Activated CD4-positive, alpha-beta T cell treated with anti-CD3 and anti-CD28 coated beads, Interleukin-2, amount 10 ng/mL, durations not matched to agents 24 days and 14 days (primary cell): ENCODE results near the gene DMXL1. TPM values are rescaled to one million over a fixed set of nuclear protein-coding genes. Genes with fewer than 3 reads are reported as not detected.
"Not testable (repeated sequence)": the region's sequence is repeated elsewhere in the genome, so short reads cannot be mapped to it uniquely, and the experiment has no call there.

ENCODE experiments used
- DNase-seq: peaks from one replicate; pipeline ENCODE4 v3.0.0; 2022
- H3K27ac Mint-ChIP-seq: one replicate; pipeline ENCODE4 v1.8.0; 2022; ENCODE audit warnings: mild to moderate bottlenecking, mixed read lengths
- H3K27me3 Mint-ChIP-seq: one replicate; pipeline ENCODE4 v1.8.0; 2022; ENCODE audit warnings: mixed read lengths
- H3K36me3 Mint-ChIP-seq: one replicate; pipeline ENCODE4 v1.8.0; 2022; ENCODE audit warnings: low read depth, mild to moderate bottlenecking, mixed read lengths
- H3K4me1 Mint-ChIP-seq: one replicate; pipeline ENCODE4 v1.8.0; 2021; ENCODE audit warnings: mixed read lengths
- H3K4me3 Mint-ChIP-seq: one replicate; pipeline ENCODE4 v1.8.0; 2022; ENCODE audit warnings: mild to moderate bottlenecking, moderate library complexity, mixed read lengths
- H3K9me3 Mint-ChIP-seq: one replicate; pipeline ENCODE4 v1.8.0; 2021; ENCODE audit warnings: mixed read lengths
- intact Hi-C: fragments of 100-400 bp; cut with micrococcal nuclease; formaldehyde crosslinking; loops from one replicate; pipeline ENCODE4 v1.15.1; 2023
- total RNA-seq: library from RNA; stranded (reverse); gene quantifications from 2 replicates; pipeline ENCODE4 v1.2.3, GENCODE V29; 2022

The DMXL1 gene
- total RNA-seq, 1 donor from 2014 or later, result 25.6 TPM

DNA sequence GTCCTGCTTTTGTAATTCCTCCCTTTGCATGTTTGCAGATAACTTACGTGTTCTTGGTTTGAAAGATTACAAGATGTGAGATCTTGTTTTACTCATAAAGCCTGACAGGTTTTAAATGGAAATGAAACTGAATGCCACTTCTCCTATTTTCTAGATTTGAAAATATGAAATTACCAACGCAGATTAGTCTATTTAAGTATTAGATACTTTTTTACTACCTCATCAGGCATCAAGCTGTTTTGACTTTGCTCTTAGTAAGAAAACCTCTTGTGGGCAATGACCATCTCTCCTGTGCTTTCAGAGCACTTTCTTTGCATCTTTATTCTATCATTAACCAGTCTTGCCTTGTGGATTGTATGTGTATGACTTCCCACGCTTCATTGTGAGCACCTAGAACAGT, 3.5 kb downstream of the DMXL1 start:
- Mint-ChIP-seq H3K36me3 (peaks cover 7% of the 10 kb centered on the region), H3K4me1 (peaks cover 45% of the 10 kb centered on the region)
- intact Hi-C loops, result loop anchor here (1.0 to 5.0 kb wide), 2 partner anchors 264 to 283 kb away; partner anchors contain the start of gene TNFAIP8

DNA sequence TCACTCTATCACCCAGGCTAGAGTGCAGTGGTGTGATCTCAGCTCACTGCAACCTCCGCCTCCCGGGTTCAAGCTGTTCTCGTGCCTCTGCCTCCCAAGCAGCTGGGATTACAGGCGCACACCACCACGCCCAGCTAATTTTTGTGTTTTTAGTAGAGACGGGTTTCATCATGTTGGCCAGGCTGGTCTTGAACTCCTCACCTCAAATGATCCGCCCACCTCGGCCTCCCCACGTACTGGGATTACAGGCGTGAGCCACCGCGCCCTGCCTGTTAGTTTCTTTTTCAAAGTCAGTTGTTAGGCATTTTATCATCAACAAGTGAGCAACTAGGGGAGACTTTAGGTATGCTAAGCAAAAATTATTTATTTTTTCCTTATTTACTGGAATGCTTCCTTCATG, 4.4 kb downstream of the DMXL1 start:
- H3K27me3 Mint-ChIP-seq, H3K9me3 Mint-ChIP-seq, intact Hi-C loops, H3K4me3 Mint-ChIP-seq, H3K36me3 Mint-ChIP-seq: not testable (repeated sequence)
- peak overlapping the region; percentile 12 for H3K27ac Mint-ChIP-seq
- DNase-seq, result peak; percentile 63
- peaks cover 51% of the 10 kb centered on the region for H3K4me1 Mint-ChIP-seq

More for the DNA sequence above, 3.5 kb downstream of the DMXL1 start:
- Mint-ChIP-seq H3K27ac (peak overlapping the region; percentile 48), H3K27me3 (no peaks in the 10 kb centered on the region), H3K4me3 (peak overlapping the region; percentile 59), H3K9me3 (no peaks in the 10 kb centered on the region)
- DNase-seq, result no peak

DNA sequence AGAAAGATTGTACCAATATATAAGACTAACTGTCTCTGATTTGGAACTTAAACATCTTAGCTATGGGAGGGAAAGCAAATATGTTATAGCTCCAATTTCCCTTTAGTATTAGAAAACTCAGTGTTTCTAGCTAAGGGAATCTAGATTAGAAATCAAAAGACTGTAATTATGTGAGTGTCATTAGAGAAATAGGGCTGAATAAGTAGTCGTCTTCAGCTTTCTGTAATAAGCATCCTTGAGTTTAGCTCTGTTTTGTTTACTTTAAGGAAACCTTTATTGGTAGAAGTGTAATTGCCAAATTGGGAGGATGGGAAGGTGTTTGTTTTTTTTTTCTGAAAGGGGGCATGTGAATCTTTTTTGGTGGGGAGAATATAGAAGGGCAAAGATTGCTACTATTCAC, 5.2 kb downstream of the DMXL1 start:
- no peak overlapping the region for H3K4me3 Mint-ChIP-seq

DNA sequence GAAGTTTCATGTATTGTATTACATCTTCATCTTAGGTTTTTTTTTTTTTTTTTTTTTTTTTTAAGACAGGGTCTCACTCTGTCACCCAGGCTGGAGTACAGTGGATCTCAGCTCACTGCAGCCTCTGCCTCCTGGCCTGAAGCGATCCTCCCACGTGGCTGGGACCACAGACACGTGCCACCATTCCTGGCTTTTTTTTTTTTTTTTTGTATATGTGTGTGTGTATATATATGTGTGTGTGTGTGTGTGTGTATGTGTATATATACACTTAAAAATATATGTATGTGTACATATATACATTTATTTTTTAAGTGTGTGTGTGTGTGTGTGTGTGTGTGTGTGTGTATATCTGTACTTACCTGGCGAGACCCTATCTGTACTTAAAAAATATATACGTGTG, 6.6 kb downstream of the DMXL1 start:
- Mint-ChIP-seq H3K36me3 (peaks cover 7% of the 10 kb centered on the region), H3K4me3 (no peak overlapping the region), H3K4me1 (peaks cover 51% of the 10 kb centered on the region), H3K27ac (no peak overlapping the region), H3K27me3 (no peaks in the 10 kb centered on the region), H3K9me3 (no peaks in the 10 kb centered on the region)
- DNase-seq, result no peak
- intact Hi-C loops, result no loop called here

More for the DNA sequence above, 5.2 kb downstream of the DMXL1 start:
- no peaks in the 10 kb centered on the region for H3K9me3 Mint-ChIP-seq
- peaks cover 7% of the 10 kb centered on the region for H3K36me3 Mint-ChIP-seq
- DNase-seq, result no peak
- no peak overlapping the region for H3K27ac Mint-ChIP-seq
- no peaks in the 10 kb centered on the region for H3K27me3 Mint-ChIP-seq
- H3K4me1 Mint-ChIP-seq, result peaks cover 54% of the 10 kb centered on the region
- intact Hi-C loops, result no loop called here

DNA sequence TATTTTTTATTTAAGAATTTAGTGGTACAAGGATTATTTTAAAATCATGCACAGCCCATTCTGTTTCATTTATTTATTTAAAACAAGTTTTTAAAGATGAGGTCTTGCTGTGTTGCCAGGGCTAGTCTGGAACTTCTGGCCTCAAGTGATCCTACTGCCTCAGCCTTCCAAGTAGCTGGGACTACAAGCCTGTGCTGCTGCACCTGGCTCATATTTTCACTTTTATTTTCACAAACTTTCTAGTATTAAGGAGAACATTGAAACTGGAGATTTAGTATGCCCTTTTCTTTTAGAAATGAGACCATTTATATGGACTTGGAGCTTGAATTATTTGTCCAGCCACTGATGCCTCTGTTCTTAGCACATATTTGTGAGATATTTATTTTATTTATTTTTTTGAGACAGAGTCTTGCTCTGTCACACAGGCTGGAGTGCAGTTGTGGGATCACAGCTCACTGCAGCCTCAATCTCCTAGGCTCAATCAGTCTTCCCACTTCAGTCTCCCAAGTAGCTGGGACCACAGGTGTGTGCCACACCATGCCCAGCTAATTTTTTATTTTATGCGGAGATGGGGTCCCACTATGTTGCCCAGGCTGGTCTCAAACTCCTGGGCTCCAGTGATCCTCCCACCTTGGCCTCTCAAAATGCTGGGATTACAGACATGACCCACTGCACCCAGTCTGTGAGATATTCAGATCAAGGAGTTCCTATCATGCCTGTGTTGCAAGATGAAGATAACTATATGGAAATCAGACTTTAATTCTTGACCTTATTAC, 7.4 kb downstream of the DMXL1 start:
- intact Hi-C loops, result loop anchor here (2.0 kb wide), 3 partner anchors 89 to 265 kb away; partner anchors contain the start of gene DTWD2

DNA sequence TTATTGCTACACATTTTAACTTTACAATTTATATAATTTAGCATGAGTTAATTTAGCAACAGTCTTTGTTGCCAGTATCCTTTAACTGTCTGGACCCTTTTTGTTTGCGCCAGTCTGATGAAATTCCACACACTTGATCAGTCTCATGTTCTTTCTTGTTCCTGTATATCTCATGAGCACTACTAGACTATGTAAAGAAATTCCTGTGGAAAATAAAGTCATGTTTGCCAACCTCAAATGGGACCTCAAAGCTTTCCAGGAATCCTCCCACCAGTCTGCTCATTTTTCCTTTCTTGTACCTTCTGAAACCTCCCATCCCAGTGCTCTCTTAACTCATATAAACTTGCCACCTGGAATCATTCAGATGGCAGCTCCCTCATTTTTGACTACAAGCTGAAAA, 8.0 kb downstream of the DMXL1 start:
- Mint-ChIP-seq H3K27me3 (no peaks in the 10 kb centered on the region), H3K4me3 (peak overlapping the region; percentile 65), H3K9me3 (no peaks in the 10 kb centered on the region), H3K36me3 (peaks cover 10% of the 10 kb centered on the region), H3K27ac (peak overlapping the region; percentile 86), H3K4me1 (peaks cover 39% of the 10 kb centered on the region)
- intact Hi-C loops, result loop anchor here (1.0 to 2.0 kb wide), 9 partner anchors 9 to 332 kb away; partner anchors contain the start of gene DTWD2
- no peak for DNase-seq

More for the DNA sequence above, 7.4 kb downstream of the DMXL1 start:
- peak; percentile 55 for DNase-seq
- Mint-ChIP-seq H3K27me3 (no peaks in the 10 kb centered on the region), H3K36me3 (peaks cover 9% of the 10 kb centered on the region), H3K9me3 (no peaks in the 10 kb centered on the region), H3K4me3 (no peak overlapping the region), H3K27ac (peak overlapping the region; percentile 32), H3K4me1 (peaks cover 43% of the 10 kb centered on the region)

DNA sequence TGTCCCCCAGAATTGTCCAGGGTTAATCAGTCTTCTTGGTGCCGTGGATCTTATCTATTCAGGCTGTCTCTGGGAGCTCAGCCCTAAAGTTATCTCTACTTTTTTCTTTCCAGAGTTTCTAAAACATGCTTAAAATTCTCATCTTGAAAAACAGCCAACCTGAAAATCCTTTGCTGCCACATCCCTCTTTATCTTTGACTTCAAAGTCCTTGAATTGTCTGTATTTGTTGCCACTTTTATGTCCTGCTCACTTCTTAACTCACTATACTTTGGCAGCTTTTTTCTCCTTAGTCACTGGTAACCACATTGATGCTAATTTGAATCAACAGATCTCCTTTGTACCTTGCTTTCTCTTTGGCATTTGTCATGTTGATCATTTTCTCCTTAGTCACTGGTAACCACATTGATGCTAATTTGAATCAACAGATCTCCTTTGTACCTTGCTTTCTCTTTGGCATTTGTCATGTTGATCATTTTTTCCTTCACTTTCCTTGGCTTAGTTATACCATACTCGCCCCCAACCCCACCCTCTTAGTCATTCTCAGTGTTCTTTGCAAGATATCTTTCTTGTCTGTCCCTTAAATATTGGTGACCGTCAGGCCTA, 8.5 kb downstream of the DMXL1 start:
- Mint-ChIP-seq H3K27ac (peak overlapping the region; percentile 86), H3K4me1 (peaks cover 33% of the 10 kb centered on the region), H3K27me3 (no peaks in the 10 kb centered on the region), H3K36me3 (peaks cover 8% of the 10 kb centered on the region), H3K9me3 (no peaks in the 10 kb centered on the region), H3K4me3 (peak overlapping the region; percentile 65)
- DNase-seq, result peak; percentile 77
- intact Hi-C loops, result loop anchor here (1.0 to 2.0 kb wide), 9 partner anchors 9 to 332 kb away; partner anchors contain the start of gene DTWD2

DNA sequence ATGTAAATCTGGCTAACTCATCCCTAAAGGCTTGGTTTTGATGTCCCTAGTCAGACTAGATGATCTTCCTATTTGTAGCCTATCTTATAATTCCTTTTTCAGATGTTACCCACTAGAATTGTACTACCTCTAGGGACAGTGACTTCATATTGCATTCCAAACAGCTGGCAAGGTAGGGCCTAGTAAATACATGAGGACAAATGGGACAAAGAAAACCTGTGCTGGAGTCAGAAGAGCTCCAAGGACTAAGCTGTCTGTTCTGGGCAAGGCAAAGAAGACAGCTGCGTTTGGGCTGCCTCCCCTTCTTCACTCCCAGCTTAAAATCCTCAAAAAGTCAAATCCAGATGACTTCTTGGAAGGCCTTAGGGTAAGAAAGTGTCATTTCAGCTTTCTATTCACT, 10.0 kb downstream of the DMXL1 start:
- Mint-ChIP-seq H3K9me3 (peaks cover 6% of the 10 kb centered on the region), H3K4me1 (peaks cover 29% of the 10 kb centered on the region), H3K4me3 (no peak overlapping the region), H3K27ac (no peak overlapping the region), H3K27me3 (no peaks in the 10 kb centered on the region), H3K36me3 (peaks cover 17% of the 10 kb centered on the region)
- intact Hi-C loops, result loop anchor here (10.0 kb wide), 1 partner anchor 64 kb away; no protein-coding TSS in a partner anchor
- no peak for DNase-seq

DNA sequence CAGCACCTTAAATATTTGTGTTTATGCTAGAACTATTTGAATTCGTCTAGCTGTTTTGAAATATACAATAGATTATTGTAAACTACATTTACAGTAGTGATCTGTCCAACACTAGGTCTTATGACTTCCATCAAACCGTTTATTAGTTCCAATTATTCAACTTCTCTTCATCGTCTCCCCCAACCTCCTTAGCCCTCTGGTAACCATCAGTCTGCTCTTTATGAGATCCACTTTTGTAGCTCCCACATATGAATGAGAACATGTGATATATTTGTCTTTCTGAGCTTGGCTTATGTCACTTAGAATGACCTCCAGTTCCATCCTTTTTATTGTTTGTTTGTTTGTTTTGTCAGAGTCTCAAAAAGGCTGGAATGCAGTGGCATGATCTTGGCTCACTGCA, 11.8 kb downstream of the DMXL1 start:
- peaks cover 25% of the 10 kb centered on the region for H3K4me1 Mint-ChIP-seq
- no peak overlapping the region for H3K4me3 Mint-ChIP-seq
- H3K27ac Mint-ChIP-seq, result no peak overlapping the region
- DNase-seq, result no peak
- peaks cover 13% of the 10 kb centered on the region for H3K9me3 Mint-ChIP-seq
- H3K36me3 Mint-ChIP-seq, result peaks cover 27% of the 10 kb centered on the region
- no peaks in the 10 kb centered on the region for H3K27me3 Mint-ChIP-seq
- intact Hi-C loops, result loop anchor here (10.0 kb wide), 1 partner anchor 62 kb away; no protein-coding TSS in a partner anchor

DNA sequence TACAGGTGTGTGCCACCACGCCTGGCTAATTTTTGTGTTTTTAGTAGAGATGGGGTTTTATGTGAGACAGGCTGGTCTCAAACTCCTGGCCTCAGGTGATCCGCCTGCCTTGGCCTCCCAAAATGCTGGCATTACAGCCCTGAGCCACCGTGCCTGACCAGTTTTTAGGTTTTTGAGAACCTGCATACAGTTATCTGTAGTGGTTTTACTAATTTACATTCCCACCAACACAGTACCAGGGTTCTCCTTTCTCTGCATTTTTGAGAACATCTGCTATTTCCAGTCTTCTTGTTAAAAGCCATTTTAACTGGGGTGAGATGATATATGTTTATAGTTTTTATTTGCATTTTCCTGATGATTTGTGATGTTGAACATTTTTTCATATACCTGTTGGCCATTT, 12.8 kb downstream of the DMXL1 start:
- Mint-ChIP-seq H3K27me3 (no peaks in the 10 kb centered on the region), H3K36me3 (peaks cover 27% of the 10 kb centered on the region), H3K27ac (no peak overlapping the region), H3K9me3 (peaks cover 13% of the 10 kb centered on the region), H3K4me3 (no peak overlapping the region), H3K4me1 (peaks cover 23% of the 10 kb centered on the region)
- intact Hi-C loops, result loop anchor here (10.0 kb wide), 1 partner anchor 61 kb away; no protein-coding TSS in a partner anchor
- DNase-seq, result no peak

DNA sequence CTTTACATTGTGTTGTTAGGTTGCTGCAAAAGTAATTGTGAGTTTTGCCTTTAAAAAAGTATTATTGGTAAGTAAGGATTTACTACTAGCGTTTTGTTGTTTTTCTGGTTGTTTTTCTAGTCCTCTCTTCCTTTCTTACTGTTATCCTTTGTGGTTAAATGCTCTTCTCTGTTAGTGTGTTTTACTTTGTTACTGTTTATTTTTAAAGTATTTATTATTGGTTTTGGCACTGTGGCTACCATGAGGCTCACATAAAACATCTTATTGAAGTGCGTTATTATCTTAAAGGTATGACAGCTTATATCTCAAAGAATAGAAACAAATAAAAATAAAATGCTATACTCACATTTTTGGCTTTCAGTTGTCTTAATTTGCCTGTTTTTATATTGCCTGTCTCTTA, 17.6 kb downstream of the DMXL1 start:
- Mint-ChIP-seq H3K36me3 (peaks cover 36% of the 10 kb centered on the region), H3K27ac (no peak overlapping the region), H3K9me3 (peaks cover 17% of the 10 kb centered on the region), H3K4me3 (no peak overlapping the region), H3K4me1 (peaks cover 8% of the 10 kb centered on the region), H3K27me3 (no peaks in the 10 kb centered on the region)
- no peak for DNase-seq
- intact Hi-C loops, result loop anchor here (10.0 kb wide), 1 partner anchor 56 kb away; no protein-coding TSS in a partner anchor

DNA sequence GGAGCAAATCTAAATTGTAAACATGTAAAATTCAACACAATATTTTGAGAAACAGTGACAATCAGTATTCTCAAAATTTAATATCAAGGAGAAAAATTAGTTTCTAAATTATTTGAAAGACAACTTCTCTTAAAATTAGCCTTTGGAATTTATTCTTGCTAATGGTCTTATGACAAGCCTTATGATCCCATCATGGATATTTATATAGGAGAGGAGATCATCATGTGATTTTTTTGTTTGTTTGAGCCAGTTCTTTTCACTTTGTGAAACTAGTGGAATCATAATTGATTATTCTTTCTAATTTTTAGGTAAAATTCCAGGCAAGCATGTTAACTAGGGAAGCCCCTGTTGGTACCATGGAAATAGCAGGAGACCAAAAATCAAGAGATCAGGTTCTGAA, 24.7 kb downstream of the DMXL1 start:
- Mint-ChIP-seq H3K9me3 (peaks cover 7% of the 10 kb centered on the region), H3K27me3 (no peaks in the 10 kb centered on the region), H3K27ac (no peak overlapping the region), H3K4me3 (no peak overlapping the region), H3K4me1 (peaks cover 3% of the 10 kb centered on the region), H3K36me3 (peaks cover 14% of the 10 kb centered on the region)
- intact Hi-C loops, result no loop called here
- no peak for DNase-seq

DNA sequence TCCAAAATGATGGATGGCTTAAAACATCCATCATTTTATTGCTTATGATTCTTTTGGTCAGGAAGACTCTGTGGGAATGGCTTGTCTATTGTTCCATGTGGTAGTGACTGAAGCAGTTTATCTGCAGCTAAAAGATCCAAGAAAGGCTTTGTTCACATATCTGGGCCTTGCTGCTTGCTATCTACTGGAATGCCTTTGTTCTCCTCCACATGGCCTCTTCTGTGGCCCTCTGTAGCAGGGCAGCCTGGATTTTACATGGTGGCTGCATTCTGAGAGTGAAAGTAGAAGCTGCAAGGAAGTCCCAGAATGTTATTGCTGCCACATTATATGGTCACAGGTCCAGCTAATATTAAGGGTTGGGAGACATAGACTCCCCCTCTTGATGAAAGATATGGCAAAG, 35.1 kb downstream of the DMXL1 start:
- DNase-seq, result no peak

DNA sequence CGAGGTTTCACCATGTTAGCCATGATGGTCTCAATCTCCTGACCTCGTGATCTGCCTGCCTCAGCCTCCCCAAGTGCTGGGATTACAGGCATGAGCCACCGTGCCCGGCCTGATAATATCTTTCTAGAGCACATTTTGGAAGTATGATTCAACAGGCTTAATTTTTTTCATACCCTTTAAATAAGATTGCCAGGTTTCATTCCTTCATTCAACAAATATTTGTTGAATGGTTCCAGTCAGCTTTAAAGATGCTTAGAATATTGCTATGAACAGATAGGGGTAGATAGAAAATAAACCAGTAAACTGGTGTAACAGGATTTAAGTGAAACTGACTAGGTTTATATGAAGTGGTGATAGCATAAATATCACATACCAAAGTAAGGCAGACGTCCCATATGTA, 41.3 kb downstream of the DMXL1 start:
- Mint-ChIP-seq H3K4me3 (no peak overlapping the region), H3K27ac (no peak overlapping the region), H3K4me1 (no peaks in the 10 kb centered on the region), H3K27me3 (no peaks in the 10 kb centered on the region), H3K36me3 (peaks cover 31% of the 10 kb centered on the region), H3K9me3 (no peaks in the 10 kb centered on the region)
- DNase-seq, result no peak
- intact Hi-C loops, result no loop called here

More for the DNA sequence above, 35.1 kb downstream of the DMXL1 start:
- Mint-ChIP-seq H3K4me3 (no peak overlapping the region), H3K4me1 (no peaks in the 10 kb centered on the region), H3K27ac (no peak overlapping the region), H3K27me3 (no peaks in the 10 kb centered on the region), H3K9me3 (no peaks in the 10 kb centered on the region), H3K36me3 (peaks cover 25% of the 10 kb centered on the region)
- intact Hi-C loops, result no loop called here
